HG03378 (cell line): ENCODE measurements around the gene TYSND1.
"Not testable (repeated sequence)": the region's sequence is repeated elsewhere in the genome, so short reads cannot be mapped to it uniquely, and the experiment has no call there.

ENCODE experiments used
- ATAC-seq: cut with Tn5 transposase; IDR thresholded peaks from one replicate; pipeline ENCODE4 v1.9.1; 2021; ENCODE audit warnings: mild to moderate bottlenecking, moderate library complexity; ENCODE audit not compliant: unreplicated experiment

TYSND1 gene

DNA sequence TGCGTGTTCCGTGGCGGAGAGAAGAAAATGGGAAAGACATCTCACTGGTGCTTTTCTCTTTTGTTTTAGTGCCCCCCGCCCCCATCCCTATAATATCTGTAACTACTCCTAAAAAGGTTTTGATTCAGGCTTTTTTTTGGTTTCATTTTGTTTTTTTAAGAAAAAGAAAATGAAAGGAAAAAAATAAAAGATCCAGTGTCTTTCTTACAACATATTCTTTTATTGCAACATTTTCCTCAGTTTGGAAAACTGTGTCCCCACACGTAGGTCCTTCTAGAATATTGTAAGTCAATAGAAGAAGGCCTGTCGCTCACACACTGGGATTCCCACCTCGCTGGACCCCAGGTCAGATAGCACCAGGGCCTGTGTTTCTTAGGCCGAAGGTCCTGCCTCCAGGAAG, 34.4 kb downstream of the TYSND1 start:
- no peak for ATAC-seq

DNA sequence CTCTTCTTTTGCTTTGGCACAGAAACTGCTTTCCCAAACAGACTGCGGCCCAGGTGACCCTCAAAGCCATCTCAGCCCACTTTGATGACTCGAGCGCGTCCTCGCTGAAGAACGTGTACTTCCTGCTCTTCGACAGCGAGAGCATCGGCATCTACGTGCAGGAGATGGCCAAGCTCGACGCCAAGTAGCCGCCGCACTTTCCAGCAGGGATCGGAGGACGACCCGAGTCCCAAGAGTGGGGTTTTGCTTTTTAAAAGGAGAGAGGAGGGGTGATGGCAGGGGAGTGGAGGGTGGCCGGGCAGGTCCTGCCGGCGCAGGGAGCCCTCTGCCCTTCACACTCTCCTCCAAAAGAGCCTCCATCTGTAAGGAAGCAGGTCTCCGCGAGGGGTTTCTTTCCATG, 35.0 kb downstream of the TYSND1 start:
- no peak for ATAC-seq

DNA sequence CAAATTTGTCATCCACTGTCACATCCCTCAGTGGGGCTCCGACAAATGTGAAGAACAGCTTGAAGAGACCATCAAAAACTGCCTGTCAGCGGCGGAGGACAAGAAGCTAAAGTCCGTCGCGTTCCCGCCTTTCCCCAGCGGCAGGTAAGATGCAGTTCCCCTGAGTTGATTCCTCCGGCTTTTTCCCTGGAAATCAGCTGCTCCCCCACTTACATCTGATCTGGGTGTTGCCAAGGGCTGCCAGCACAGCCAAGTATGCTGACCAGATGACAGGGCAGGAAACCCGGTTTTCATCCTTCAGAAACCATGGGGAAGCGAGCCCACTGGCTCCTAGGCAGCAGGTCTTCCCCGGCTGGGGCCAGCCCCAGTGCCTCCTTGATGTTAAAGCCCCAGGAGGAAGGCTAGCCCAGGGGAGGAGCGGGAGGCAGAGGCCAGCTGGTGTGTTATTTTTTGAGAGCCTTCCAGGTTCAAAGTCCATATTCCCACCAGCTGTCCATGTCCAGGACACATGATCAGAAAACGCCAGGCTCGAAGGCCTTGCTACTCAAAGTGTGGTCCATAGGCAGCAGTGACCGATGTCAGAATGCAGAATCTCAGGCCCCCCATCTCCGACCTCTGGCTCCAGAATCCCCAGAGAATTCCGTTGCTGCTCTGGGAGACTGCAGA, 37.3 kb downstream of the TYSND1 start:
- ATAC-seq: no peak

- no peak for ATAC-seq
These were observed 39.3 kb downstream of the TYSND1 start for GRCh38 chr10:70106958-70107791.

- ATAC-seq: no peak
These were observed 44.8 kb downstream of the TYSND1 start for GRCh38 chr10:70101668-70102067.

DNA sequence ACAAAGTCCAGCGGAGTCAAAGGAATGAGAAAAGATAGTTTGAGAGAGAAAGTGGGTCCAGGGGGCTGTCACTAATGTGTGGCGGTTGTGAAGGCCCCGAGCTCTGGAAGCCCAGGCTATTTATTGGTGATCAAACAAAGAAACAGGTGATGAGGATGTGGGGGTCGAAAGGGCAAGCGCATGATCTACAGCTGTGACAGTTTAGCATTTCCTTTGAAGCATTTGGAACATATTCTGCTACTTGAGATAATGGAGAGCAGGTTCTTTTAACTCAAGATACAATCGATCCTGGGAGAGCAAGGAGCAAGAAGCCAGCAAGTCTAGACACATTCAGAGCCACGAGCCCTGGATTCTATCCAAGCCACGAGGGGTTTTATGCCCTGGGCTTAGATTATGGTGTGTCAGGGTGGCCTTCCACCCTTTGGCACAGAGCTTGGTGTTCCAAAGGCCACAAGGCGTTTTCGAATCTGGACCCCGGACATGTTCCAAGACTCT, 45.4 kb downstream of the TYSND1 start:
- not testable (repeated sequence) for ATAC-seq

DNA sequence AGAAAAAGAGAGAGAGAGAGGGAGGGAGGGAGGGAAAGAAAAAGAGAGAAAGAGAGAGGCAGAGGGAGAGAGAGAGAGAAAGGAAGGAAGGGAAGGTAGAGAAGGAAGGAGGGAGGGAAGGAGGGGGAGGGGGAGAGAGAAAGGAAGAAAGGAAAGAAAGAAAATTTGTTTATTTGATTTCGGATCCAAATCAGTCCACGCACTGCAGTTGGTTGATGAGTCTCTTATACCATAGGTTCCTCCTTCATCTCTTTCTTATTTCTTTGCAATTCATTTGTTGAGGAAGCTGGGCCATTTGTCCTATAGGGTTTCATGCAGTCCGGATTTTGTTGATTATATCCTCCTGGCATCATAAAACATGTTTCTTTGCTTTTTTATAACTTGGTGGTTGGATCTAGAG, 48.2 kb downstream of the TYSND1 start:
- no peak for ATAC-seq

DNA sequence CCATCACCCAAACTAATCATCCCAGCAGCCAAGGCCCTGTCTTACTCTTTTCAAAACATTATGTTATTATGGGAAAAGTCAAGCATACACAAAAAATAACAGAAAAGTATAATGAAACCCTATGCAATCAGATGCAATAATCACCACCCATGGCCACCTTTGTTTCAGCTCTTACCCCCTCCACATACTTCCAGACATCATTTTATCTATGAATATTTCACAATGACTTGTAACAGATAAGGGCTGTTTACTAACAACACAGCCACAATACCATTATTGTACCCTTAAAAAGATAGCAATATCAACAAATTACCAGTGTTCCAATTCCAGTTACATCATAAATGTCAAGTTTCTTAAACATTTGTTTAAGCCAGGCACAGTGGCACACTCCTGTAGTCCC, 49.0 kb downstream of the TYSND1 start:
- no peak for ATAC-seq

DNA sequence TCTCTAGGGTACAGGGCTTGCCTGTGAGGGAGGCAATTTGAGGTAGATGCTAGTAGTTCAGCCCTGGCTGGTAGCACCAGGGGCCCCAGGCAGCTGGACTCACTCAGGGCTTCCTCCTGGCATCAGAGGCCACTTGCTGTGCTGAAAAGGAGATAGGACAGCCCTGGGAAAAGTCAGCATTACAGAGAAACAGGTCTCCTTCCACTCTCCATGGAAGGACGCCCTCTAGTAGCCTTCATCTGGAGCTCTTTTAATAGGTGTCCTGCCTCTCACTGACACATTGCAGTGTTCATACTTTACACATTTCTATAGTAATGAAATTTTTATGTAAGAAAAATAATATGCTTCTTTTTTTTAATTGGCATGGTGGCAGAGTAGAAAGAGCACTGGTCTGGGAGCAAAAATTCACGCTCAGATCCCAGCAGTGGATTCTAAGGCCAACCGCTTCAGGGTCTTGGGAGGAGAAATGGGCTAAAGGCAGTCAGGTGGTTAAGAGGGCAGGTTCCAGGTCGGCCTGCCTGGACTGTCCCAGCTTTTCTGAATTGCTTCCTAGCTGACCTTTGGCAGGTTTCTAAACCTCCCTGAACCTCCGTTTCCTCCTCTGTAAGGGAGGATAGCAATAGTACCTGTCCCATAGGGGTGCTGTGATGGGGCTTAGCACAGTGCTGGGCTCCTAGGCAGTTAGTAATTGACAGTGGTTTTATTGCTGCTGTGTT, 49.6 kb downstream of the TYSND1 start:
- ATAC-seq: no peak

- no peak for ATAC-seq
These were observed 50.3 kb downstream of the TYSND1 start for GRCh38 chr10:70096016-70096704.

GRCh38 chr10:70094250-70094649, 52.2 kb downstream of the TYSND1 start:
- no peak for ATAC-seq

DNA sequence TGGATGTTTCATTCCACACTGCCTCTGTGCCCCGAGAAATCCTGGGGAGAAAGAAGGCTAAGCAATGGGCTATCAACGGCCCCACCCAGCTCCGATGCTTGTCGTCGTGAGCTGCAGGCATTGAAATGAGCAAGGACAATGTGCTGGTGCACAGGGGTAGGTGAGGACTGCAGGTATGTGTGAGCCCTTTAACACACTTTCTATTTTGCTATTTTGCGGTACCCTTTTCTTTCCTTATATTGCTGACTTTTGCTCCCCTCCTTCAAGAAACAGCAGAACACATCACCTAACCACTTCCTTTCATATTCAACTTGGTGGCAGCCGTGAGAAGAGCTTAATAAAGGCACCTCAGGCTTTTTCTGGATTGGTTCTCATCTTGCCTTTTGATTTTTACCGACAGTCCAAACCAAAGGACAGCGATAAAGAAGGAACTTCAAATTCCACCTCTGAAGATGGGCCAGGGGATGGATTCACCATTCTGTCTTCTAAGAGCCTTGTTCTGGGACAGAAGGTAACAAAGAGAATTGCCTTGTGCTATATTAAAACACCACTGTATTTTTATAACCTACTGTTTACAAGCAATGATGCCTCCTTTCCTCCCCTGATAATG, 53.1 kb downstream of the TYSND1 start:
- no peak for ATAC-seq

GRCh38 chr10:70092389-70092718, 54.1 kb downstream of the TYSND1 start:
- no peak for ATAC-seq

DNA sequence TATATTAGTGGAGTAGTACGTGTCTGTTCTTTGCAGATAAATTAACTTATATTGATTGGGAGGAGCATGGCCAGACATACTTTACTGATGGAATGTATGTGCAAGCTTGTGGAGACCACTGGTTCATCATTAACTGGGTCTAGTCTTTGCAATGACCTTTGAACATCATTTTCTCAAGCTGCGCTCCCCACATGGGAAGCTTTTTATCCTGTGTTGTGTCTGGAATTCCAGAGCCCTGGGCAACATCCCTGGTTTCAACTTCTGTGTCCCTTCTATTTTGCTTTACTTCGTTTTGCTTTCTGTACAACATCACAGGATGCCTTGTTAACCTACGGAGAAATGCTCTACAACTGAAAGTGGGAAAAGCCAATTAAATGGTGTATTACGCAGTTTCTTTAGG, 55.5 kb downstream of the TYSND1 start:
- no peak for ATAC-seq

- ATAC-seq: no peak
These were observed 56.5 kb downstream of the TYSND1 start for GRCh38 chr10:70090013-70090412.

DNA sequence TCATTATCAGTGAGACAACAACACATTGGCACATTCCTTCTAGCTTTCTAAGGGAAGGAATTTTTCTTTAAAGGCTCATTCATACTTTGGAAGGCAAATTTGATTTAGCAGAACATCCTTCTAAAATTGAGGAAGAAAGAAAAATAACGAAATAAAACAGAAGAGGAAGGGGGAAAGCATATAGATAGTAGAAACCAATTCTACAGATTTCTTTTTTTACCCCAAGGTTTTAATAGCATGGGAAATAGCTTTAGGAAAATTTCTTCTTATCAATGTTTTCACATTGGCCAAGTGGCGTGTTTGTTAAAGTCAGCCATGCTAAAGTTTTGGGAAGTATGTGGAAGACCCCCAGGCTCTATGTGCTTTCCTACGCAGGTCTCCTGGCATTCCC, 58.2 kb downstream of the TYSND1 start:
- no peak for ATAC-seq
